ENCODE data around the gene UGT1A8. TPM values are rescaled to one million over a fixed set of nuclear protein-coding genes. Genes with fewer than 3 reads are reported as not detected.
"Not testable (repeated sequence)": the region's sequence is repeated elsewhere in the genome, so short reads cannot be mapped to it uniquely, and the experiment has no call there.

UGT1A8 gene
- polyA plus RNA-seq, 12 donors: not detected

DNA sequence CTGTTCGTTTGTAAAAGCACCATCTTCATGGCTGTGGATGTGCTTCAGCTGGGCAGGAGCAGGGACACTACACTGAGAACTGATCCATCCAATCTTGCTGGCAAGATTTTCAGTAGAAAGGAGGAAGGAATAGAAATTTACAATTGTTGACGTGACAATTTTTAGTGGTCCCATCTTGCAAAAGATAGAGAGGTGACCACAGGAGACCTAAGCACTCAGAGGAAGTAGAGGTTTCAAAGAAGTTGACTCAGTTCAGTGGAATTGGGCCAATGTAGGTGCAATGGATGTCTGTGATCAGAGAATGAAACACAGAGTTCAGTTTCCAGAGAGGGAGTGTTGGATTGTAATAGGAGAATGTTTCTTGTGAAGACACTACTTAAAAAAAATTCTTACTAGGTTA is 96.7 kb downstream of the UGT1A8 start:
- DNase-seq: no peak

DNA sequence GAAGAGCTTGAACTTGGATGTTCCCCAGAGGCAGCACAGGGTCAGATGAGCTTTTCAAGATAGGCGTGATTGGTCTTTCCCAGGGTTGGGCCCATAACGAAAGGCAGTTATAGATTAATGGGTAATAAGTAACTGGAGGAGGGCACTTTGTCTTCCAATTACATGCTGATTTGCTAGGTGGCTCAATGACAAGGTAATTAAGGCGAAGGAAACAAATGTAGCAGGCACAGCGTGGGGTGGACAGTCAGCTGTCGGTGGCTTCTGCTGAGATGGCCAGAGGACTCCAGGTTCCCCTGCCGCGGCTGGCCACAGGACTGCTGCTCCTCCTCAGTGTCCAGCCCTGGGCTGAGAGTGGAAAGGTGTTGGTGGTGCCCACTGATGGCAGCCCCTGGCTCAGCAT is 101.1 kb downstream of the UGT1A8 start, which contains the start of gene UGT1A4:
TSS of gene UGT1A4 (plus strand) at position 185 of the 400 bp plus-strand sequence. CDS start at position 270, 85 bp downstream.
- no peak for DNase-seq

DNA sequence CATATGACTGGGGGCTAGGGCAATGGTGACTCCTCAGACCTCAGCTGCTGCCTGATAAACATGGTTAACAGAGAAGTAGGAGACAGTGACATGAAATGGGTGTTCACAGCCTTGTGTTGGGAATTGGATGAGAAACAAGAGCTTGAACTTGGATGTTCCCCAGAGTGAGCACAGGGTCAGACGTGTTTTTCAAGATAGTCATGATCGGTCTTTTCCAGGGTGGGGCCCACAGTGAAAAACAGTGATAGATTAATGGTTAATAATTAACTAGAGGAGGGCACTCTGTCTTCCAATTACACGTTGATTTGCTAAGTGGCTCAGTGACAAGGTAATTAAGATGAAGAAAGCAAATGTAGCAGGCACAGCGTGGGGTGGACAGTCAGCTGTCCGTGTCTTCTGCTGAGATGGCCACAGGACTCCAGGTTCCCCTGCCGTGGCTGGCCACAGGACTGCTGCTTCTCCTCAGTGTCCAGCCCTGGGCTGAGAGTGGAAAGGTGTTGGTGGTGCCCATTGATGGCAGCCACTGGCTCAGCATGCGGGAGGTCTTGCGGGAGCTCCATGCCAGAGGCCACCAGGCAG is 111.4 kb downstream of the UGT1A8 start, which contains the start of gene UGT1A3:
TSS of gene UGT1A3 (plus strand) at position 320 of the 579 bp plus-strand sequence. CDS start at position 405, 85 bp downstream.
- no peak for DNase-seq

DNA sequence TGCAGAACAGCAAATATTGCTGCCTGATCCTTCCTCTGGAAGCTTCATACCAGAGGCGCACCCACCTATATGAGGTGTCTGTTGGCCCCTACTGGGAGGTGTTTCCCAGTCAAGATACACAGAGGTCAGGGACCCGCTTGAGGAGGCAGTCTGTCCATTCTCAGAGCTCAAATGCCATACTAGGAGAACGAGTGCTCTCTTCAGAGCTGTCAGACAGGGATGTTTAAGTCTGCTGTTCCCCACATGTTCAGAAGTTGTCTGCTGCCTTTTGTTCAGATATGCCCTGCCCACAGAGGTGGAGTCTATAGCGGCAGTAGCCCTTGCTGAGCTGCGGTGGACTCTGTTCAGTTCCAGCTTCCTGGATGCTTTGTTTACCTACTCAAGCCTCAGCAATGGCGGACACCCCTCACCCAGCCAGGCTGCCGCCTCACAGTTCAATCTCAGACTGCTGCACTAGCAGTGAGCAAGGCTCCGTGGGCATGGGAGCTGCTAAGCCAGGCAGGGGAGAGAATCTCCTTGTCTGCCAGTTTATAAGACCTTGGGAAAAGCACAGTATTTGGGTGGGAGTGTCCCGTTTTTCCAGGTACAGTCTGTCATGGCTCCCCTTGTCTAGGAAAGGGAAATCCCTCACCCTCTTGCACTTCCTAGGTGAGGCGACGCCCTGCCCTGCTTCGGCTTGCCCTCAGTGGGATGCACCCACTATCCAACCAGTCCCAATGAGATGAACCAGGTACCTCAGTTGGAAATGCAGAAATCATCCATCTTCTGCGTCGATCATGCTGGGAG is 119.6 kb downstream of the UGT1A8 start:
- not testable (repeated sequence) for DNase-seq

DNA sequence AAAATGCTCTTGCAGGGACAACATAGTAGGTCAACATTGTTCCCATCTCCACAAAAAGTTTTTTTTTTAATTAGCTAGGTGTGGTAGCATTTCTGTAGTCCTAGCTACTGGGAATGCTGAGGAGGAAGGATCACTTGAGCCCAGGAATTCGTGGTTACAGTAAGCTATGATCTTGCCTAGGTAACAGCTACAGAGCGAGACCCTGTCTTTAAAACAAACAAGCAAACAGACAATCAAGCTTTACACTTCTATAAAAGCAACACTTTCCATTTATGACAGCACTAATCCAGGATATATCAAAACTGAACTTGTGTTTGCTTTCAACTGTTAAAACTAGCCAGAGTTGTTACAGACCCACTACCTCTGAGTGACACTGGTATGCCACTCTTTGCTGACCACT is 123.4 kb downstream of the UGT1A8 start:
- DNase-seq: no peak

DNA sequence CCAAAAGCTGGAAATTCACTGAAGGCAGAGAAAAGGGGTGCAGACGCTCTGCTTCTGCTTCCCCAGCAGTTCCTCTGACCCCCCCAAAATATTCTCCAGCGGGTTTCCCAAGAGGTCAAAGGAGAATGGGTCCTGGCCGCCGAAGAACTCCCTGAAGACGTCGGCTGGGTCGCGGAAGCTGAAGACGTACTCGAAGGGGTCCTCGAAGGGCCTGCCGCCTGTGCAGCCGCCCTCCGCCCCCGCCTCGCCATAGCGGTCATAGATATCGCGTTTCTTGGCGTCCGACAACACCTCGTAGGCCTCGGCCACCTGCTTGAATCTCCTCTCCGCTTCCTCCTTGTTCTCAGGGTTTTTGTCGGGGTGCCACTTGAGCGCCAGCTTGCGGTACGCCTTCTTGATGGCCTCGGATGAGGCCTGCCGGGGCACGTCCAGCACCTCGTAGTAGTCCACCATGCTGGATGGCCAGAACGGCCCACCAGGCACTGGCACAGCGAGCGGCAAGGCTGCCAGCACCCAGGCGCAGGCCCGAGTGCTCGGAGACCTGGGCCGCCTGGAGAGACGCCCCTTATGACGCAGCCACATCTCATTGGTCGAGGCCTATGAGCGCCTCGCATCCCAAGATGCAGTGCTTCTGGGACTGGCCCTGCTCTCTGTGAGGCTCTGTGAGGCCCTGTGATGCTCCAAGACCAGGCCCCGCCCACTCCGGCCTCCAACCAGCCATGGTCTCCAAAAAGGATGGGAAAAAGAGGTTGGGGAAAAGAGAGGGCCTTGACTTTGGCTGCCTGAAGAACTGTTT is 126.2 kb downstream of the UGT1A8 start:
- DNase-seq: no peak

DNA sequence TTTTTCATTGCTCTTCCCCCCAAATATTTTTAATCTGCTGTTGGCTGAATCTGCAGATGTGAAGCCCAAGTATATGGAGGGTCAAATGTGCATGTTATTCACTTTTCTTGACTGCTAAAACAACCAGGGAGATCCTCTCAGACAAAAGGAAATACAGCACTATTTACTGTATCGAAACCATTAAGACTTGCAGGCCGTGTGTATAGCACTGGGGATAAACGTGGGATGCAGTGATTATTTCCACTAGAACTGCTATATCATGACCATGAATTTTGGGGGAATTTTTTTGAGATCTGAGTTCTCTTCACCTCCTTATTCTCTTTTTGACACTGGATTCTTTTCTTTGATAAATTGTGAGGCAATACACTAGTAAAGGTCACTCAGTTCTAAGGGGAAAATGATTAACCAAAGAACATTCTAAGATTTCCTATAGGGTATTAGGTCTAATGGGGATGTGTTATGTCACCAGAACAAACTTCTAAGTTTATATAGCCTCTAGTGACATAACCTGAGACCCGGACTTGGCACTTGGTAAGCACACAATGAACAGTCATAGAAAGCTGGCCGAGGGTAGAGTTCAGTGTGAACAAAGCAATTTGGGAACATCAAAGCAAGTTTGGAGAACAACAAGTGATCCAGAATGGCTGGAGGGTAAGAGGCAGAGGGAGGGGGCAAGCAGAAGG is 127.8 kb downstream of the UGT1A8 start:
- no peak for DNase-seq

DNA sequence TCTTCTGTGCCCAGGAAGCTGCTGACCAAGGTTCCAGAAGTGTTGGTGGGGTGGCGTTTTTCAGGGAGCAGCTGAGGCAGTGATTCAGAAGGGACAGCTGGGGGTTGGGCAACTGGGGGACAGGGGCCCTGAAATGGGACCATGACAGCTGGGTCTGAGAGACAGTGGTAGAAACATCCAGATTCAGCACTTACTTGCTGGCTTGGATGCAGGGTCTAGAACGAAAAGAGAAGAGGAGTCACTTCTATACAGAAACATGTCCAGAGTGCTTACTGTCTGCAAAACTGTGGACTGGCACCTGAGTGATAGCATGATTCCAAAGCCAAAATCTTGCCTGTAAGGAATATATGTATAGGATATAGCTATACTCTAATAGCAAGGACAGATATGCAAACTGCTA is 128.4 kb downstream of the UGT1A8 start:
- not testable (repeated sequence) for DNase-seq

DNA sequence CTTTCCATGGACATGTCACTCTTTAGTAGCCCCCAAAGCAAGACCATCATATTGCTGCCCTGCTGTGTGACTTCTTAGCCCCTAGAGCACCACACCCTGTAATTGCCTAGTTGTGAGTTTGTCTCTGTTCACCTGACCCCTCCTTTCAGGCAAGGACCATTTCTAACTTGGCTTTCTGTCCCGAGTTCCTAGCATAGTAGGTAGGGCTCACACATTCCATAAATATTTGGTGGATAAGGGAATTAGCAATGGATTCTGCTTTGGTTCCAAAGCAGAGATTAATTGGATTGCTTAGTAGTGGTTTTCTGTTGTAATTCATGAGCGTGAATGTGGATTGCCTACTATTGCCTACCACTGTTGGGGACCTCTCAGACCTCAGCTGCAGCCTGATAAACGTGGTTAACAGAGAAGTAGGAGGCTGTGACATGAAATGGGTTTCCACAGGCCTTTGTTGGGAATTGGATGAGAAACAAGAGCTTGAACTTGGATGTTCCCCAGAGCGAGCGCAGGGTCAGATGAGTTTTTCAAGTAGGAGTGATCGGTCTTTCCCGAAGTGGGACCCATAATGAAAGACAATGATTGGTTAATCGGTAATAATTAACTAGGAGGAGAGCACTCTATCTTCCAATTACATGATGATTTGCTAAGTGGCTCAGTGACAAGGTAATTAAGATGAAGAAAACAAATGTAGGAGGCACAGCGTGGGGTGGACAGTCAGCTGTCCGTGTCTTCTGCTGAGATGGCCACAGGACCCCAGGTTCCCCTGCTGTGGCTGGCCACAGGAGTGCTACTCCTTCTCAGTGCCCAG is 129.2 kb downstream of the UGT1A8 start:
- DNase-seq: no peak

DNA sequence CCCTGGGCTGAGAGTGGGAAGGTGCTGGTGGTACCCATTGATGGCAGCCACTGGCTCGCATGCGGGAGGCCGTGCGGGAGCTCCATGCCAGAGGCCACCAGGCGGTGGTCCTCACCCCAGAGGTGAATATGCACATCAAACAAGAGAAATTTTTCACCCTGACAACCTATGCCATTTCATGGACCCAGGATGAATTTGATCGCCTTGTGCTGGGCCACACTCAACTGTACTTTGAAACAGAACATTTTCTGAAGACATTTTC is 129.8 kb downstream of the UGT1A8 start:
- no peak for DNase-seq

DNA sequence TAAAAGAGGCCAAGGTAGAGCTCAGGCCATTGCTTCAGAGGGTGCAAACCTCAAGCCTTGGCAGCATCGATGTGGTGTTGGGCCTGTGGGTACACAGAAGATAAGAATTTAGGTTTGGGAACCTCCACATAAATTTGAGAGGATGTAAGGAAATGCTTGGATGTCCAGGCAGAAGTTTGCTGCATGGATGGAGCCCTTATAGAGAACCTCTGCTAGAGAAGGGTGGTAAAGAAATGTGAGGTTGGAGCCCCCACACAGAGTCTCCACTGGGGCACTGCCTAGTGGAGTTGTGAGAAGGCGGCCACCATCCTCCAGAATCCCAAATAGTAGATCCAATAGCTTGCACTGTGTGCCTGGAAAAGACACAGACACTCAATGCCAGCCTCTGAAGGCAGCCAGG is 133.3 kb downstream of the UGT1A8 start:
- DNase-seq: not testable (repeated sequence)

DNA sequence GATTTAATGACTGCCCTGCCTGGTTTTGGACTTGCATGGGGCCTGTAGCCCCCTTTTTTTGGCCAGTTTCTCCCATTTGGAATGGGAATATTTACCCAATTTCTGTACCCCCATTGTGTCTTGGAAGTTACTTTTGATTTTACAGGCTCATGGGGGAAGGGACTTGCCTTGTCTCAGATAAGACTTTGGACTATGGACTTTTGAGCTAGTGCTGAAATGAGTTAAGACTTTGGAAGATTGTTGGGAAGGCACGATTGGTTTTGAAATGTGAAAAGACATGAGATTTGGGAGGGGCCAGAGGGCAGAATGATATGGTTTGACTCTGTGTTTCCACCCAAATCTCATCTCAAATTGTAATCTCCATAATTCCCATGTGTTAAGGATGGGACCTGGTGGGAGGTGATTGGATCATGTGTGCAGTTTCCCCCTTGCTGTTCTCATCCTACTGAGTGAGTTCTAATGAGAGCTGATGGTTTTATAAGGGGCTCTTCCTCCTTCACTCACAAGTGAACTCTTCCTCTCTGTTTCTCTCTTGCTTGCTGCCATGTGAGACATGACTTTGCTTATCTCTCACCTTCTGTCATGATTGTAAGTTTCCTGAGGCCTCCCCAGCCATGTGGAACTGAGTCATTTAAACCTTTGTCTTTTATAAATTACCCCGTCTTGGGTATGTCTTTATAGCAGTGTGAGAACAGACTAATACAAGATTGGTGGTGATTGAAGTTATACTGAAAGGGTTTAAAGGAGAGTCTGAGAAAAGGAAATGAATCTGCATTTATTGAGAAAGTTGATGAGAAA is 134.0 kb downstream of the UGT1A8 start:
- not testable (repeated sequence) for DNase-seq

DNA sequence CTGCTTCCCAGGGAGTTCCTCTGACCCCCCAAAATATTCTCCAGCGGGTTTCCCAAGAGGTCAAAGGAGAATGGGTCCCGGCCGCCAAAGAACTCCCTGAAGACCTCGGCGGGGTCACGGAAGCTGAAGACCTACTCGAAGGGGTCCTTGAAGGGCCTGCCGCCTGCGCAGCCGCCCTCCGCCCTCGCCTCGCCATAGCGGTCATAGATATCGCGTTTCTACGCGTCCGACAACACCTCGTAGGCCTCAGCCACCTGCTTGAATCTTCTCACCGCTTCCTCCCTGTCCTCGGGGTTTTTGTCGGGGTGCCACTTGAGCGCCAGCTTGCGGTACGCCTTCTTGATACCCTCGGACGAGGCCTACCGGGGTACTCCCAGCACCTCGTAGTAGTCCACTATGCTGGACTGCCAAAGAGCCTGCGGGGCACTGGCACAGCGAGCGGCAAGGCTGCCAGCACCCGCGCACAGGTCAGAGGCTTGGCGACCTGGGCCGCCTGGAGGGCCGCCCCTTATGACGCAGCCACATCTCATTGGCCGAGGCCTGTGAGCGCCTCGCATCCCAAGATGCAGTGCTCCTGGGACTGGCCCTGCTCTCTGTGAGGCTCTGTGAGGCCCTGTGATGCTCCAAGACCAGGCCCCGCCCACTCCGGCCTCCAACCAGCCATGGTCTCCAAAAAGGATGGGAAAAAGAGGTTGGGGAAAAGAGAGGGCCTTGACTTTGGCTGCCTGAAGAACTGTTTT is 137.6 kb downstream of the UGT1A8 start:
- no peak for DNase-seq

DNA sequence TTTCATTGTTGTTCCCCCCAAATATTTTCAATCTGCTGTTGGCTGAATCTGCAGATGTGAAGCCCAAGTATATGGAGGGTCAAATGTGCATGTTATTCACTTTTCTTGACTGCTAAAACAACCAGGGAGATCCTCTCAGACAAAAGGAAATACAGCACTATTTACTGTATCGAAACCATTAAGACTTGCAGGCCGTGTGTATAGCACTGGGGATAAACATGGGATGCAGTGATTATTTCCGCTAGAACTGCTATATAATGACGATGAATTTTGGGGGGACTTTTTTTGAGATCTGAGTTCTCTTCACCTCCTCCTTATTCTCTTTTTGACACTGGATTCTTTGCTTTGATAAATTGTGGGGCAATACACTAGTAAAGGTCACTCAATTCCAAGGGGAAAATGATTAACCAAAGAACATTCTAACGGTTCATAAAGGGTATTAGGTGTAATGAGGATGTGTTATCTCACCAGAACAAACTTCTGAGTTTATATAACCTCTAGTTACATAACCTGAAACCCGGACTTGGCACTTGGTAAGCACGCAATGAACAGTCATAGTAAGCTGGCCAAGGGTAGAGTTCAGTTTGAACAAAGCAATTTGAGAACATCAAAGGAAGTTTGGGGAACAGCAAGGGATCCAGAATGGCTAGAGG is 139.1 kb downstream of the UGT1A8 start:
- no peak for DNase-seq

DNA sequence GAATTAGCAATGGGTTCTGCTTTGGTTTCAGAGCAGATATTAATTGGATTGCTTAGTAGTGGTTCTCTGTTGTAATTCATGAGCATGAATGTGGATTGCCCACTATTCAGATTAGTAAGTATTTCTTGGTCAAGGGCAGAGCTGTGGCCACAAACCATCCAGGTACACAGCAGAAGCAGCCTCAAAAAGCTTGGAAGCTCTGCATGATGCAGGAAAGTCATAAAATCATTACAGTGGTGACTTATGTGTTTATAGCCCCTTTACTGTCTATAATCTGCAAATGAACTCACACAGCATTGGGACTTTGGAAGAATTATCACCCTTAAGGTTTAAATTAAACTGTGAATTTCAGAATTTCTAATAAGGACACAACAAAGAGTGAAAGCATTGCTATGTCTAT is 140.7 kb downstream of the UGT1A8 start:
- DNase-seq: no peak

DNA sequence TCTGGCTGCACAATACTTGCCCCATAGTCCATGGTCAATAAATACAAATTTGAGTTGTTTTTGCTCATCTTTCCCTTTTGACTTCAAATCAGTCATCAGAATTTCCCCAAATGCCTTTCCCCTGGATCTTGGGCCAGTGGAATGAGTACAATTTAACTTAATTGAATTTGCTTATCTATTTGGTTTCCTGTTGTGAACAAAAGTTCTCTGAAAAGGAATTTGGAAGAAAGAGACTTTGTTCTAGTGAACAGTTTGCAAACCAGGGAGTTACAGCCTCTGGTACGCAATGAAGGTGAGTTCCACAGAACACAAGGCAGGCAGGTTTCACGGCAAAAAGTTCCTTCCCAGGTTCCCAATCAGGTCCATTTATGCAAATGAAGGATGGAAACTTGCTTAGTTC is 141.4 kb downstream of the UGT1A8 start:
- DNase-seq: no peak

DNA sequence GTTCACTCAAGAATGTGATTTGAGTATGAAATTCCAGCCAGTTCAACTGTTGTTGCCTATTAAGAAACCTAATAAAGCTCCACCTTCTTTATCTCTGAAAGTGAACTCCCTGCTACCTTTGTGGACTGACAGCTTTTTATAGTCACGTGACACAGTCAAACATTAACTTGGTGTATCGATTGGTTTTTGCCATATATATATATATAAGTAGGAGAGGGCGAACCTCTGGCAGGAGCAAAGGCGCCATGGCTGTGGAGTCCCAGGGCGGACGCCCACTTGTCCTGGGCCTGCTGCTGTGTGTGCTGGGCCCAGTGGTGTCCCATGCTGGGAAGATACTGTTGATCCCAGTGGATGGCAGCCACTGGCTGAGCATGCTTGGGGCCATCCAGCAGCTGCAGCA is 142.6 kb downstream of the UGT1A8 start, which contains the start of gene UGT1A1:
TSS of gene UGT1A1 (plus strand) at position 228 of the 400 bp plus-strand sequence. CDS start at position 246, 18 bp downstream.
- no peak for DNase-seq

DNA sequence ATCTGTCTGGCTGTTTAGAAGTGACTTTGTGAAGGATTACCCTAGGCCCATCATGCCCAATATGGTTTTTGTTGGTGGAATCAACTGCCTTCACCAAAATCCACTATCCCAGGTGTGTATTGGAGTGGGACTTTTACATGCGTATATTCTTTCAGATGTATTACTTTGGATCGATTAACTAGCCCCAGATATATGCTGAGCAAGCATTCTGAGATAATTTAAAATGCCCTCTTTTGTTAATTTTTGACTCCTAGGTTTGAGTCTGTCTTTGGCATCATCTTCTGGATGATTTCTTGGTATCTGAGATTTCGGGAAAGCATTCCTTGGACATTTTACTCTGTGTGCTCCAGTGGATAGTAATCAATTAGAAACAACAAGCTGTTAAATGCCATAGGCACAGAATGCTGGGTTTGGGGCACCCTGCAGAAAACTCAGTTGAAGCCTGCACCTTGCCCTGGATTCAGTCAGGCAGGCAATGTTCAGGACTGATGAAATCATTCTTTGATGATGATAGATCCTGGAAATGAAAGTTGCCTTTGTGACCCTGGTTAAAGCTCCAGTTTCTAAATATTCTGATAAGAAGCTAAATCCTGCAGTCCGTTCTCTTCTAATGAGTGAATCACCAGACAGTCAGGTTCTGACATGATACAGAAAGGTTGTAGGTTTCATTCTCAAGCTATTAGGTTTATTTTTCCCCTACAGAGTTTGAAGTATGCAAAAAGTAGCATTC is 143.8 kb downstream of the UGT1A8 start:
- no peak for DNase-seq
